HG03045 (cell line): ENCODE data around the gene PACRG.

Experiments
- ATAC-seq: cut with Tn5 transposase; IDR thresholded peaks from one replicate; pipeline ENCODE4 v1.9.1; 2021; ENCODE audit warnings: mild to moderate bottlenecking, moderate library complexity; ENCODE audit not compliant: unreplicated experiment

The PACRG gene

DNA sequence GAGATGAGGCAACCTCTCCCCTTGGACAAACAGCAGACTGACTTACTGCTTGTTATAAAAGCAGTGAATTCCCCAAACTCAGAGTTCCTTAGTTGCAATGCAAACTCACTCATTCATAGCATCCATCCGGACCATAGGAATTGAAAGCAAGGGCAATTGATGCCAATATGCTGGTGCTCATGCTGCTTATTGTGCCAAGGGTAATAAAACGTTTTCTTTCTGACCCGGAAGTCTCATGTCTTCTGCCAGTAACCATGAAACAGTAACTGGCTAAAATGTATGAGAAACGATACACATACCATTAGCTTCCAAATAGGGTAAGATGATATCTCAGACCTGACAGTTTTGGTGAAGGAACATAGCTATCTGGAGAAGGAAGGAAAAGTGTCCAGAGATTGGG is 18.3 kb upstream of the PACRG start:
- no peak for ATAC-seq

DNA sequence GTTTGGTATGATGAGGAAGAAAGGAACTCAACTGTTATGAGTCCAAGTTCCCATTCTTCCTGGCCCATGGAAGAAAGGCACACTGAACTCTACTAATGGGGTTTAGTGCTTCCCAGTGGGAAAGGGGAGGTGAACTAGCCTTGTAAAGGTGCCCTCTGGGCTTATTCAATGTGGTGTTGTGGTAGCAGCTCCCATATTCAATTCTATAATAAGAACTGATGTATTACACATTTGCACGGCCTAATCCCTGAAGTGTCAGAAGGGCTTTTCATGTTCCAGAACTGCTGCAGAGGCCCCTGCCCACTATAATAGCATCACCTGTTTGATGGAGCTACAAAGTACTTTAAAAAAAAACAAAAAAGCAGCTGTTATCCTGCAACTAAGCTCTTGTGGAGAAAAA is 17.4 kb upstream of the PACRG start:
- no peak for ATAC-seq

DNA sequence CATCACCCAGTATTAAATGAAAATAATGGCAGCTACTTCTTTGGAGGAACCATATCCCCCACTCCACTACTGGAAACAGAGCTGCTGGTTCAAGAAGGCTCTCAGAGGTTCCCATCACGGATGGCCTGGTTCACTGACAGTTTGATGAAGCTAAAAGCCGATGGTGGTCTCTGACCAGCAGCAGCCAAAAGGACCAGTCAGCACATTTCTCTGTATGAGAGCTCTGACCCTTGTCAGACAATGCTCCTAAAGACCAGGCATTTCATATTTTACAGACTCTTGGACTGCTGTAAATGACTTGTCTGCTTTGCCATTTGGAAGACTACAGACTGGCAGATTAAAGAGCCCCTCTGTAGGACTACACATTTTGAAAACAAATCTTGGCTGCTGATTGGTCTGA is 16.8 kb upstream of the PACRG start:
- no peak for ATAC-seq

GRCh38 chr6:162711376-162711775 is 16.4 kb upstream of the PACRG start:
- no peak for ATAC-seq

- no peak for ATAC-seq
Observed at GRCh38 chr6:162712694-162713093, 15.1 kb upstream of the PACRG start.

DNA sequence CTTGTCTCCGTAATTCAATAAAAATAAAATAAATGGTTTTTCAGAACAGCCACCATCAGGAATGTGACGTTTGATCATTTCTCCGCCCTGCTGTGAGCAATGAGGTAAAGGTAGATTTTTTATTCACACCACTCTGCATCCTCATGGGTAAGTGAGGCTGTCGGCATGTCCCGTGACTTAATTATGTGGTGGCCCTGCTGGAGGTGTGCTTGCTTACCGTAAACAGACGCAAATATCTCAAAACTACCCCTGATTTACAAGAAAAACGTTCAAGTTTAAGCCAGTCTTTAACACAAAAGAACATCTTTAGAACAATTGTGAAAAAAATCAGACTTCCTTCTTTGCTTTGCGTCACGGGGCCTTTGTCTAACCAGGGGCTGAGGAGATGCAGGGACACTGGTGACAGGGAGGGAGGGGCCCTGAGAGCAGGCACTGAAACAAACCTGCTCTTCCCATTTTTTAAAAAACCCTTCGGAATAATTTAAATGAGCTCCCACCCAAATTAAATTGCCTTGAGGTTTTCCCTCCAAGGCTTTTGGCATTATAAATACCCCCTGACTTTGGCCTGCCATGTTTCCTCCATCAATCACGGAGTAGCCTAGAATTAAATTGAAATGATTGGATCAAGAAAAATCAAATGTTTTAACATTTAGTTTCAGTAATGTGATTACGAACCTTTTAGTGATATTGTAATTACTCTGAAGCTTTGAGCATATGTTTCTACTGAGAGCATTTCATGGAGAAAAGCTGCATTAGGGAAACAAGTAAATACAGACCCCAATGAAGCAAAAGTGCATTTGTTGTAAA is 13.6 kb upstream of the PACRG start:
- ATAC-seq = no peak

DNA sequence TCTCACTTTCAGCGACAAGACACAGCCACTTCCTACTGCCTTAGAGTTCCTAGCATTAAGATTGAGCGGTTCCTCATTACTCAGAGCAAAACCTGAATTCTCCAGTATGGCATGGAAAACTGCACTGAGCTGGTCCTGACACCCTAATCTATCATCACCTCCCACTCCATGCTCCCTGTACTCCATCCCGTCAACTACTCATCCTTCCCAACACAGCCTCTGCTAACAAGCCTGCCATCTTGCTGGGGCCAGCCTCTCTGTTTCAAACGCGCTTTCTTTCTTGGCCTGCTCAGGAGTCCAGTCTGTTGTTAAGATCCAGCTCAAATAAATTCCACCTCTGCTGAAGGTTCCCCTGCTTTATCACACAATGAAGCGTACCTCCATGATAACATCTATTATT is 12.2 kb upstream of the PACRG start:
- no peak for ATAC-seq

GRCh38 chr6:162719528-162719927 is 8.2 kb upstream of the PACRG start:
- no peak for ATAC-seq

- no peak for ATAC-seq
Observed at GRCh38 chr6:162721404-162721687, 6.4 kb upstream of the PACRG start.

DNA sequence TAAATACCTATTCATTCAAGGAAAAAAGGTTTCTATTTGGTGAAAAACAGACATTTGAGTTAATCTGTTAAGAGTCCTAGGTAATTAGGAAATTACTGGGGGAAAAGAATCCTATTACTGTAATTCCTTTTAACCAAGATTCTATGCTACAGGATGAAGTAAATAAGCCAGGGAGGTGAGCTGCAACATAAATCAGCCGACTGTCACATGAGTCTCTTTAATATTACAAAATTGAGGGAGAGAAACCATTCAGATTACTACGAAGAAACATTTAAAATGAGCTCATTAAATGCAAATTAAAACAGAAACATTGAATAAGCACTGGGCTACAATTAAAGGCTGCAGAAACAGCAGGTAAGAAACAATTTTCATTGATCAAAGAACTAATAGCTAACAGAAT is 5.5 kb upstream of the PACRG start:
- ATAC-seq = no peak

GRCh38 chr6:162722633-162723032 is 5.1 kb upstream of the PACRG start:
- ATAC-seq = no peak

DNA sequence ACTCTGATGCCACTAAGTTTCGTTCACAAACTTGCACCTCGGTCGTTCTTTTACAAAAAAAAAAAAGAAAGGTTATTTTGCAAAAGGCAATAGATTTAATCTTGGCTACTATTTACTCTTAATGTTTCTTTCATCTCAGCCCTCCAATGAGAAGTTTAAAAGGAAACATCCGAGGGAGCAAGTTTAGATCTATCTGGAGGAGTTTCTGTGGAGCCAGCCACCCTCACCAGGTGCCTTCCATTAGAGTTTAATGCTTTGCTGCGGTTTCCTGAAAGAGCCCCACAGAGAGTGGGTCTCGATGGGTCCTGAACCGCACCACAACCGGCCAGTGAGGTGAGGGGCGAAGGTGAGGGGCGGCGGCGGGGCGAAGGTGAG is 840 bp upstream of the PACRG start:
- ATAC-seq = peak; percentile 8

DNA sequence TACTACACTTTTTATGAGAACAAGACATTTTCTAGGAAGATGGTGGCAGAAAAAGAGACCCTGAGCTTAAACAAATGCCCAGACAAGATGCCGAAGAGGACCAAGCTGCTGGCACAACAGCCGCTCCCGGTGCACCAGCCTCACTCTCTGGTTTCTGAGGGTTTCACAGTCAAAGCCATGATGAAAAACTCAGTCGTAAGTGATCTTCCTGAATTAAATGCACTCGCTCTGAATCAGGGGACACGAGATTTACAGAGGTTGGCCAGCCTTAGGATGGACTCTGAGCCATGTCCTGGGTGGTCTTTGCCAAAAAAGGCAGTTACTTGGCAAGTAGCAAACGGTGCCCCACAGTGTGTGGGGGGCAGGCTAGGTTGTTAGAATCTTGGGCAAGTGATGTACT is 423 bp downstream of the PACRG start:
- no peak for ATAC-seq

DNA sequence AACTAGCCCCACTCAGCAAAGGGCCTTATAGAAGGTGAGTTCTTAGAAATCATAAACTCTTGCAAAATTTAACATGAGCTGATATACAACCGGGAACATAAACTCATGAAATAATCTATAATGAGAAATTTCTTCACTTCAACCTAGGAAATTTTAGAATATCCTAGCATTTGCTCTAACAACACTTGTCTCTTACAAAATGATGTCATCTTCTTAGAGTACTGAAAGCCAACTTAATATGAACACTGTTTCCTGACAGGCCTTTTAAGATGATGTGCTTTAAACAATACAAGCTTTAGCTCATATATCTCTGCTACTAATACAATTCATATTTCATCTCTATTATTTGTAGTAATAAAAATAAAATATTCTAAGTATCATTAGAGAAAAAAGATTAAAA is 932 bp downstream of the PACRG start:
- ATAC-seq = no peak

DNA sequence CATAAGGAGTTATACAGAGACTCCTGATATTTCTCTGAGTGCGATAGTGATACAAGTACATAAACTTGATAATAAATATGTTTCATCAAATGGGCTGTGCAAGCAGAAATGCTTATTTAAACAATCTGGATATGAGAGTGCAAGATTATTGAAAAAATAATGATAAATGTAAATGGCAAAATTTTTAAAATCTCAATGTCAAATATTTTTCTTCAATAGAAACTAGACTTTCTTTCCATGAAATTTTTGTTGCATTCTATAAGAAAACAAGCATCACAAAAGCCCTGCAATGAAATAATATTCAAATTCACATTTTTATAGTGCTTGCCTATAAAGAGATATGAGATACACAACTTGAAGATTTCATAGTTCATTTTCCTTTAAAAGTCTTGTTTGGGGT is 2.7 kb downstream of the PACRG start:
- no peak for ATAC-seq

- ATAC-seq = no peak
Observed at GRCh38 chr6:162733489-162733888, 5.7 kb downstream of the PACRG start.

GRCh38 chr6:162736961-162737360 is 9.2 kb downstream of the PACRG start:
- ATAC-seq = no peak

- no peak for ATAC-seq
Observed at GRCh38 chr6:162750776-162751175, 23.0 kb downstream of the PACRG start.

GRCh38 chr6:162751211-162751859 is 23.6 kb downstream of the PACRG start:
- ATAC-seq = no peak

DNA sequence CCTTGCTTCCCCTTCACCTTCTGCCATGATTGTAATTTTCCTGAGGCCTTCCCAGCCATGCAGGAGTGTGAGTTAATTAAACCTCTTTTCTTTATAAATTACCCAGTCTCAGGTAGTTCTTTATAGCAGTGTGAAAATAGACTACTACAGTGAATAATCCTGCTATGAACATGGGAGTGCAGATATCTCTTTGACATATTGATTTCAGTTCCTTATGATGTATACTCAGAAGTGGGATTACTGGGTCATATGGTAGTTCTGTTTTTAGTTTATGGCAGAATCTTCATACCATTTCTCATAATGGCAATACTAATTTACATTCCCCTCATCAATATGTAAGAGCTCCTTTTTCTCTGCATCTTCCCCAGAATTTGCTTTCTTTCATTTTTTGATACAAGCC is 26.0 kb downstream of the PACRG start:
- ATAC-seq = no peak

- ATAC-seq = no peak
Observed at GRCh38 chr6:162770136-162770535, 42.4 kb downstream of the PACRG start.

- ATAC-seq = no peak
Observed at GRCh38 chr6:162770955-162771354, 43.2 kb downstream of the PACRG start.

GRCh38 chr6:162772466-162772865 is 44.7 kb downstream of the PACRG start:
- ATAC-seq = no peak
